ENCODE data around the gene CHD1L. TPM values are rescaled to one million over a fixed set of nuclear protein-coding genes. Genes with fewer than 3 reads are reported as not detected.

Gene CHD1L
- total RNA-seq, 1 experiment from 2014 or later: 64.2 TPM

DNA sequence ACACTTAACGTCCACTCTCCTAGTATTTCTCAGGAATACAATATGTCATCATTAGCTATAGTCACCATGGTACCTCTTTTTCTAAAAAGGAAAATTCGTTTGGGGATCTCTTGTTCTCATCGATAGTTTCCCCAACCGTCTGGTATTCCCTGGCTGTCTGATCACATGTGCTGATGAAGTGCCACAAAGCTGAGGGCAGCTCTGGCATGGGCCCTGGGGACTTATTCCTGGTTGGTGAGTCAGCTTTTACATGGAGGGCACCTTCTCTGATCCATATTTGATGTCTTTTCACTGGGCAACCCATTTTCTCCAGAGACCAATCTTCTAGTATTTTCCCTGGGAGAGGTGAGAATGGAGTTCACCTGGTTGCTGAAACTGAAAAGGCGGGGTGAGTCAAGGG, 39.5 kb downstream of the CHD1L start:
- H3K27me3 ChIP-seq (ENCODE audit: insufficient read depth, low read length): no peaks in the 10 kb centered on the region
- no CpG with 5 or more reads among the region's 5 CpGs for WGBS (ENCODE audit: extremely low coverage, insufficient read length, low lambda C conversion rate)
- no peak overlapping the region for H3K23ac ChIP-seq (ENCODE audit: insufficient read length, low read depth, low read length)
- no peak overlapping the region for H2BK12ac ChIP-seq (ENCODE audit: insufficient read length, low read depth, low read length)
- H3K27ac ChIP-seq (ENCODE audit: insufficient read length, low read depth, low read length): no peak overlapping the region
- H4K91ac ChIP-seq (ENCODE audit: insufficient read length, low read depth, low read length): no peak overlapping the region
- no peak overlapping the region for H3K9ac ChIP-seq (ENCODE audit: extremely low read depth, insufficient read length, low read length)
- H3K9me3 ChIP-seq (ENCODE audit: control insufficient read depth, low read depth, low read length): no peaks in the 10 kb centered on the region
- Mint-ChIP-seq H3K9me3 (no peaks in the 10 kb centered on the region), H3K27me3 (ENCODE audit: low read depth) (no peaks in the 10 kb centered on the region), H3K27ac (no peak overlapping the region), H3K4me1 (peaks cover 2 to 3% of the 10 kb centered on the region in 2 experiments; a peak in 3 of 4 replicates), H3K36me3 (ENCODE audit: insufficient read depth in 1 of 3, low read depth in 3 of 3) (peaks cover 33 to 63% (median 52%) of the 10 kb centered on the region in 3 experiments; a peak in 6 of 7 replicates), H3K4me3 (no peak overlapping the region)
- H2BK15ac ChIP-seq (ENCODE audit: low read depth, low read length): no peak overlapping the region
- no peak overlapping the region for H3K56ac ChIP-seq (ENCODE audit: insufficient read length, low read depth, low read length)
- H2BK20ac ChIP-seq (ENCODE audit: low read depth, low read length, poor library complexity, severe bottlenecking): no peak overlapping the region
- no peak overlapping the region for H2AK5ac ChIP-seq (ENCODE audit: insufficient read length, low read length)
- H3K4me2 ChIP-seq (ENCODE audit: insufficient read depth, insufficient read length, low read length): no peak overlapping the region
- no peak overlapping the region for H4K5ac ChIP-seq (ENCODE audit: insufficient read length, low read depth, low read length)
- TF ChIP-seq, protein P1, sequence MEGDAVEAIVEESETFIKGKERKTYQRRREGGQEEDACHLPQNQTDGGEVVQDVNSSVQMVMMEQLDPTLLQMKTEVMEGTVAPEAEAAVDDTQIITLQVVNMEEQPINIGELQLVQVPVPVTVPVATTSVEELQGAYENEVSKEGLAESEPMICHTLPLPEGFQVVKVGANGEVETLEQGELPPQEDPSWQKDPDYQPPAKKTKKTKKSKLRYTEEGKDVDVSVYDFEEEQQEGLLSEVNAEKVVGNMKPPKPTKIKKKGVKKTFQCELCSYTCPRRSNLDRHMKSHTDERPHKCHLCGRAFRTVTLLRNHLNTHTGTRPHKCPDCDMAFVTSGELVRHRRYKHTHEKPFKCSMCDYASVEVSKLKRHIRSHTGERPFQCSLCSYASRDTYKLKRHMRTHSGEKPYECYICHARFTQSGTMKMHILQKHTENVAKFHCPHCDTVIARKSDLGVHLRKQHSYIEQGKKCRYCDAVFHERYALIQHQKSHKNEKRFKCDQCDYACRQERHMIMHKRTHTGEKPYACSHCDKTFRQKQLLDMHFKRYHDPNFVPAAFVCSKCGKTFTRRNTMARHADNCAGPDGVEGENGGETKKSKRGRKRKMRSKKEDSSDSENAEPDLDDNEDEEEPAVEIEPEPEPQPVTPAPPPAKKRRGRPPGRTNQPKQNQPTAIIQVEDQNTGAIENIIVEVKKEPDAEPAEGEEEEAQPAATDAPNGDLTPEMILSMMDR (conservative IDR thresholded peaks at IDR 0.05): no peak
- H2AFZ ChIP-seq (ENCODE audit: low read length): no peak overlapping the region
- H2BK5ac ChIP-seq (ENCODE audit: insufficient read length, low read length): no peak overlapping the region
- no peaks in the 10 kb centered on the region for H3K4me1 ChIP-seq (ENCODE audit: insufficient read depth, low read length)
- H3K4ac ChIP-seq (ENCODE audit: low read depth, low read length): no peak overlapping the region
- H4K20me1 ChIP-seq (ENCODE audit: control insufficient read depth, insufficient read depth, insufficient read length): no peaks in the 10 kb centered on the region
- H2BK120ac ChIP-seq (ENCODE audit: low read depth, low read length, poor library complexity, severe bottlenecking): no peak overlapping the region
- no peaks in the 10 kb centered on the region for H3K23me2 ChIP-seq (ENCODE audit: insufficient read length, low read depth, low read length, poor library complexity, severe bottlenecking)
- H3T11ph ChIP-seq (ENCODE audit: low read length): no peak overlapping the region
- H3K18ac ChIP-seq (ENCODE audit: insufficient read length, low read depth, low read length): no peak overlapping the region
- no peak for DNase-seq
- H3K79me1 ChIP-seq (ENCODE audit: insufficient read depth, low read depth, low read length, poor library complexity, severe bottlenecking): no peaks in the 10 kb centered on the region
- H3K79me2 ChIP-seq (ENCODE audit: insufficient read depth, low read length): no peaks in the 10 kb centered on the region
- H4K8ac ChIP-seq (replicated peaks; ENCODE audit: insufficient read length, low read depth, low read length): no peak overlapping the region
- no peak overlapping the region for H3K14ac ChIP-seq (ENCODE audit: insufficient read depth, low read length)
